Measurements from ENCODE around the gene OVOL3.

DNA sequence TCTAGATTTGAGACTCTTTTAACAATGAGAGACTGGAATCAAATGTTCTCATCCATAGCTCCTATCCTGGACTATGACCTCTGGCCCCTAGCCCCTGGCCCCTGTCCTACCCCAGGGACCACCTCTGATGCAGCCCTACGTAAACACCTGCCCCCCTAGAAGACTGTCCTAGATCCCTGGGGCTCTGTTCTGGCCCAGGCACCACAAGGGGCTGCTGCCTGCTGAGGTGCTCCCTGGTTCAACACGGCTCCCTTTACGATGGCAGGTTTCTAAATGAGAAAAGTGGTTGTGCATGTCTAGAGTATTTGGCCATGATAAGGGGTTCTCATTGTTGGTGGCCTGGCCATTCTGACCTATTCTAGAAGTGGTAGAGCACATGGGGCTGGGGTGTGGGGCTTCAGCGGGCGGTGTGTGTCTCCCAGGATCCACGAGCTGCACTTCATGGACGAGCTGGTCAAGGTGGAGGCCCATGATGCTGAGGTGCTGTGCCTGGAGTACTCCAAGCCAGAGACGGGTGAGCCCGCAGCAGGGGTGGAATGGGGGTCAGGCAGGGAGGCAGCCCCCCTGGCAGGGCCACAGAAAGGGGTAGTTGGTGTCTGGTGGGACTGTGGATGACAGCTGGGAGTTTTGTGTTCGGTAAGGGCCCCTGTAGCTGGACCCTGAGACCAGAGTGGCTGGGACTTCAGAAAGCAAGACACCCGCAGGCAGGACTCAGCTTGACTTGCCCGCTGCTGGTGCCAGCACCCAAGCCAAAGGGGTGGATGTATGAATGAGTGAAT lies 26.5 kb upstream of the OVOL3 start:
- no peak for TF ChIP-seq CTCF (IDR thresholded peaks at IDR 0.05)
- no peak for TF ChIP-seq POLR2AphosphoS5 (IDR thresholded peaks at IDR 0.05)
